IMR-90 (cell line): Measurements from ENCODE around the gene NAA60. TPM values are rescaled to one million over a fixed set of nuclear protein-coding genes. Genes with fewer than 3 reads are reported as not detected.

Experiments used
- ATAC-seq: fragments of 200-7000 bp; cut with Tn5 transposase; 2 replicates; pipeline ENCODE4 v1.9.1; 2020; ENCODE audit warnings: low read depth, mild to moderate bottlenecking, moderate library complexity
- BruUV-seq: library from RNA; stranded (reverse); fragments of 400-500 nt; replicated peaks from 2 replicates; lab custom pipeline; 2021; lab: Mats Ljungman, UMichigan
- CTCF ChIA-PET: fragments of 300-600 bp; formaldehyde crosslinking; extraction: SDS; loops from one replicate; lab custom pipeline; 2021; ENCODE audit warnings: antibody characterized with exemption; lab: Yijun Ruan, JAX
- POLR2A ChIA-PET: fragments of 300-600 bp; sonication (Branson Sonifier 250); formaldehyde crosslinking; loops from one replicate; lab custom pipeline; 2022; ENCODE audit warnings: antibody characterized with exemption; ENCODE audit not compliant: unreplicated experiment; lab: Charles Lee
- DNase-seq: peaks from one replicate; pipeline ENCODE4 v3.0.0; 2013
- H2AFZ ChIP-seq: replicated peaks from 2 replicates; pipeline ENCODE3; 2013; ENCODE audit warnings: low read length, mild to moderate bottlenecking; ENCODE audit not compliant: poor library complexity
- H2AK5ac ChIP-seq: 2 replicates; pipeline ENCODE4 v1.6.1; 2013; ENCODE audit warnings: low read depth, low read length, inconsistent platforms
- H2AK9ac ChIP-seq: replicated peaks from 2 replicates; pipeline ENCODE3; 2013; ENCODE audit warnings: mild to moderate bottlenecking, low read depth, low read length, moderate library complexity; ENCODE audit not compliant: poor library complexity
- H2BK120ac ChIP-seq: 2 replicates; pipeline ENCODE4 v1.6.1; 2013; ENCODE audit warnings: low read depth, low read length, inconsistent platforms
- H2BK15ac ChIP-seq: 3 replicates; pipeline ENCODE4 v1.6.1; 2013; ENCODE audit warnings: low read depth, low read length, inconsistent platforms
- H2BK20ac ChIP-seq: 2 replicates; pipeline ENCODE4 v1.6.1; 2013; ENCODE audit warnings: low read depth, mild to moderate bottlenecking, inconsistent platforms, low read length, moderate library complexity
- H2BK5ac ChIP-seq: 2 replicates; pipeline ENCODE4 v1.6.1; 2013; ENCODE audit warnings: mild to moderate bottlenecking, low read depth, low read length, inconsistent platforms; ENCODE audit not compliant: poor library complexity, severe bottlenecking
- H3K14ac ChIP-seq: replicated peaks from 2 replicates; pipeline ENCODE4 v1.6.1; 2013; ENCODE audit warnings: low read depth, low read length, inconsistent platforms
- H3K18ac ChIP-seq: 2 replicates; pipeline ENCODE4 v1.6.1; 2013; ENCODE audit warnings: low read depth, low read length, control low read depth
- H3K23ac ChIP-seq: 2 replicates; pipeline ENCODE4 v1.6.1; 2013; ENCODE audit warnings: low read depth, low read length, inconsistent platforms
- H3K27ac ChIP-seq: 2 replicates; pipeline ENCODE4 v1.5.1; 2013; ENCODE audit warnings: mild to moderate bottlenecking, control low read depth, low read length; ENCODE audit not compliant: insufficient read depth
- H3K27me3 ChIP-seq: 2 replicates; pipeline ENCODE4 v1.6.1; 2013; ENCODE audit warnings: low read length; ENCODE audit not compliant: control insufficient read depth, insufficient read depth
- H3K36me3 ChIP-seq: 2 replicates; pipeline ENCODE4 v1.6.1; 2013; ENCODE audit warnings: low read length, mixed read lengths; ENCODE audit not compliant: control insufficient read depth, insufficient read depth
- H3K4ac ChIP-seq: 2 replicates; pipeline ENCODE4 v1.6.1; 2013; ENCODE audit warnings: low read depth, low read length, inconsistent platforms
- H3K4me1 ChIP-seq: 2 replicates; pipeline ENCODE4 v1.6.1; 2013; ENCODE audit warnings: low read length, mixed read lengths; ENCODE audit not compliant: control insufficient read depth, insufficient read depth
- H3K4me2 ChIP-seq: 2 replicates; pipeline ENCODE4 v1.6.1; 2013; ENCODE audit warnings: low read depth, mild to moderate bottlenecking, control low read depth, low read length, moderate library complexity
- H3K4me3 ChIP-seq: 2 replicates; pipeline ENCODE4 v1.5.1; 2013; ENCODE audit warnings: low read depth, mild to moderate bottlenecking, control low read depth, low read length, moderate library complexity; ENCODE audit not compliant: insufficient read depth
- H3K56ac ChIP-seq: 2 replicates; pipeline ENCODE4 v1.6.1; 2013; ENCODE audit warnings: low read length, inconsistent platforms; ENCODE audit not compliant: insufficient read depth; ENCODE audit errors: extremely low read depth
- H3K79me1 ChIP-seq, 2 experiments: 2 replicates each; pipeline ENCODE4 v1.6.1; 2013; ENCODE audit warnings: low read length in 2 of 2, inconsistent platforms in 1 of 2, low read depth in 1 of 2
- H3K9ac ChIP-seq: 2 replicates; pipeline ENCODE4 v1.6.1; 2013; ENCODE audit warnings: low read depth, low read length, control low read depth
- H3K9me1 ChIP-seq: 2 replicates; pipeline ENCODE4 v1.6.1; 2013; ENCODE audit warnings: low read length, inconsistent platforms; ENCODE audit not compliant: insufficient read depth
- H3K9me3 ChIP-seq: 2 replicates; pipeline ENCODE4 v1.6.1; 2013; ENCODE audit warnings: low read length; ENCODE audit not compliant: control insufficient read depth, insufficient read depth
- H4K20me1 ChIP-seq: 2 replicates; pipeline ENCODE4 v1.6.1; 2013; ENCODE audit warnings: low read length, inconsistent platforms; ENCODE audit not compliant: insufficient read depth
- H4K5ac ChIP-seq: 2 replicates; pipeline ENCODE4 v1.6.1; 2013; ENCODE audit warnings: mild to moderate bottlenecking, low read depth, low read length, control low read depth
- H4K8ac ChIP-seq, 2 experiments: 2 replicates each; pipeline ENCODE4 v1.6.1; 2013; ENCODE audit warnings: low read depth in 2 of 2, low read length in 2 of 2, control low read depth in 1 of 2, inconsistent platforms in 1 of 2
- H4K91ac ChIP-seq: 2 replicates; pipeline ENCODE4 v1.6.1; 2013; ENCODE audit warnings: low read depth, low read length, inconsistent platforms; ENCODE audit not compliant: insufficient read depth
- BHLHE40 ChIP-seq: fragments of 150-350 bp; IDR thresholded peaks from 2 replicates; pipeline ENCODE4 v1.6.1; 2016; ENCODE audit warnings: mild to moderate bottlenecking, low read depth, low read length
- CEBPB ChIP-seq: IDR thresholded peaks from 2 replicates; pipeline ENCODE4 v1.6.1; 2012; ENCODE audit warnings: low read depth, low read length, improper control_type of control experiment
- CHD1 ChIP-seq: IDR thresholded peaks from 2 replicates; pipeline ENCODE4 v1.6.1; 2012; ENCODE audit warnings: low read depth, low read length, improper control_type of control experiment
- CTCF ChIP-seq: conservative IDR thresholded peaks from 2 replicates; pipeline ENCODE4 v1.5.1; 2012; ENCODE audit warnings: mild to moderate bottlenecking, low read depth, low read length, improper control_type of control experiment
- ELK1 ChIP-seq: fragments of 150-350 bp; IDR thresholded peaks from 2 replicates; pipeline ENCODE4 v1.6.1; 2016; ENCODE audit warnings: low read depth, mild to moderate bottlenecking, low read length, moderate library complexity, borderline replicate concordance
- FOS ChIP-seq: fragments of 150-350 bp; IDR thresholded peaks from 2 replicates; pipeline ENCODE4 v1.6.1; 2016; ENCODE audit warnings: low read depth, low read length
- MAFK ChIP-seq: IDR thresholded peaks from 2 replicates; pipeline ENCODE4 v1.6.1; 2012; ENCODE audit warnings: low read depth, low read length, improper control_type of control experiment
- MAZ ChIP-seq: IDR thresholded peaks from 2 replicates; pipeline ENCODE4 v1.6.1; 2012; ENCODE audit warnings: low read depth, mild to moderate bottlenecking, low read length, improper control_type of control experiment, moderate library complexity, borderline replicate concordance
- MXI1 ChIP-seq: IDR thresholded peaks from 2 replicates; pipeline ENCODE4 v1.6.1; 2012; ENCODE audit warnings: low read depth, mild to moderate bottlenecking, low read length, moderate library complexity, borderline replicate concordance
- POLR2A ChIP-seq: IDR thresholded peaks from 2 replicates; pipeline ENCODE4 v1.6.1; 2012; ENCODE audit warnings: mild to moderate bottlenecking, low read depth, low read length
- RAD21 ChIP-seq: IDR thresholded peaks from 2 replicates; pipeline ENCODE4 v1.6.1; 2012; ENCODE audit warnings: low read length, improper control_type of control experiment
- RCOR1 ChIP-seq: IDR thresholded peaks from 2 replicates; pipeline ENCODE4 v1.6.1; 2012; ENCODE audit warnings: mild to moderate bottlenecking, low read length, improper control_type of control experiment; ENCODE audit not compliant: insufficient replicate concordance
- SMC3 ChIP-seq: fragments of 150-350 bp; IDR thresholded peaks from 2 replicates; pipeline ENCODE4 v1.6.1; 2016; ENCODE audit warnings: low read depth, mild to moderate bottlenecking, antibody characterized with exemption, low read length, moderate library complexity
- USF2 ChIP-seq: fragments of 150-350 bp; IDR thresholded peaks from 2 replicates; pipeline ENCODE4 v1.6.1; 2017; ENCODE audit warnings: mild to moderate bottlenecking, antibody characterized with exemption, low read length, low read depth
- WGBS, 2 experiments: methylation state at CpG; one replicate each; pipeline versions ENCODE4 v1.1.5 to v1.1.7; 2013; ENCODE audit warnings: missing lambda C conversion rate in 2 of 2; ENCODE audit not compliant: insufficient read length in 1 of 2; ENCODE audit errors: extremely low coverage in 2 of 2; 5-methylcytosine and 5-hydroxymethylcytosine counted together
- dilution Hi-C: fragments of 300-500 bp; cut with HindIII; formaldehyde crosslinking; loops from one replicate; pipeline ENCODE4 v1.14.3; 2018; ENCODE audit warnings: low sequenced_read_pairs; ENCODE audit not compliant: unreplicated experiment
- in situ Hi-C: fragments of 300-500 bp; cut with MboI; formaldehyde crosslinking; loops from 3 replicates; pipeline ENCODE4 v1.14.3; 2019; ENCODE audit warnings: low sequenced_read_pairs, inconsistent platforms, mixed read lengths
- intact Hi-C: fragments of 100-400 bp; cut with micrococcal nuclease; formaldehyde crosslinking; loops from 2 replicates; pipeline ENCODE4 v1.10.0; 2022
- polyA plus RNA-seq, 3 experiments: library from polyadenylated mRNA; depleted of rRNA; stranded (reverse); fragments of >200 nt; gene quantifications; 2 replicates each; pipeline ENCODE4 v1.2.3, GENCODE V29; 2012; ENCODE audit warnings: low replicate concordance in 1 of 3
- total RNA-seq: library from RNA; depleted of rRNA; stranded (reverse); fragments of >200 nt; gene quantifications from 2 replicates; pipeline ENCODE4 v1.2.3, GENCODE V29; 2012

The NAA60 gene
- total and polyA plus RNA-seq, 2 of the 4 experiments (the other 2 are of a cell fraction): 7.5 to 18.0 TPM

- Histone ChIP-seq H4K8ac (no peak overlapping the region), H3K36me3 (peaks cover 30% of the 10 kb centered on the region), H2AK9ac (no peak overlapping the region), H3K4ac (no peak overlapping the region), H2BK120ac (no peak overlapping the region), H3K14ac (no peak overlapping the region), H3K27me3 (no peaks in the 10 kb centered on the region), H4K5ac (no peak overlapping the region), H2BK20ac (no peak overlapping the region), H4K91ac (no peak overlapping the region), H3K9ac (no peak overlapping the region), H2BK5ac (no peak overlapping the region), H3K9me1 (peaks cover 25% of the 10 kb centered on the region), H3K56ac (no peak overlapping the region), H2AFZ (no peak overlapping the region), H3K4me1 (peaks cover 20% of the 10 kb centered on the region), H2BK15ac (no peak overlapping the region), H4K20me1 (peaks cover 7% of the 10 kb centered on the region; the same call in 1 of the 2 replicates), H3K27ac (no peak overlapping the region), H3K79me1 (0 out of 4 replicates have a peak, but pooled peaks cover 0 to 8% of the 10 kb centered on the region in 2 experiments), H3K4me2 (no peak overlapping the region), H3K9me3 (no peaks in the 10 kb centered on the region), H3K4me3 (no peak overlapping the region), H3K18ac (no peak overlapping the region), H3K23ac (no peak overlapping the region), H2AK5ac (no peak overlapping the region; the same call in 1 of the 2 replicates)
- intact Hi-C loops: no loop called here
- no TSS peak for BruUV-seq
- TF ChIP-seq POLR2A (no peak), ELK1 (no peak), FOS (no peak), BHLHE40 (no peak), USF2 (no peak), CTCF (no peak), RCOR1 (no peak), CHD1 (no peak), MAFK (no peak), CEBPB (no peak), SMC3 (no peak), MXI1 (no peak), RAD21 (no peak), MAZ (no peak)
- ATAC-seq (no peak), DNase-seq (no peak)
- in situ Hi-C loops: no loop called here
- CTCF ChIA-PET: no interaction called here
- dilution Hi-C loops: no loop called here
- 99% methylated on average over 10 of the region's 12 CpGs; no CpG with 5 or more reads in 1 of the 2 experiments for WGBS, 2 experiments
- POLR2A ChIA-PET: no interaction called here
Measured at GRCh38 chr16:3532741-3533140, 89.3 kb downstream of the NAA60 start.
